GM12878 (cell line): ENCODE data around the gene RIF1. TPM values are rescaled to one million over a fixed set of nuclear protein-coding genes. Genes with fewer than 3 reads are reported as not detected.

ENCODE experiments used
- ATAC-seq: fragments of 200-7000 bp; cut with Tn5 transposase; 3 replicates; pipeline ENCODE4 v1.9.1; 2020; ENCODE audit warnings: mild to moderate bottlenecking, moderate library complexity
- BruUV-seq: library from RNA; stranded (reverse); fragments of 400-500 nt; replicated peaks from 2 replicates; lab custom pipeline; 2021; lab: Mats Ljungman, UMichigan
- CTCF ChIA-PET: fragments of 300-600 bp; sonication (Branson Sonifier 250); formaldehyde crosslinking; extraction: SDS; loops from one replicate; lab custom pipeline; 2021; ENCODE audit warnings: inconsistent platforms; lab: Yijun Ruan, JAX
- POLR2A ChIA-PET: fragments of 350-600 bp; formaldehyde crosslinking; extraction: SDS; loops from one replicate; lab custom pipeline; 2021; ENCODE audit warnings: inconsistent platforms; lab: Charles Lee
- RAD21 ChIA-PET: fragments of 300-600 bp; sonication (Branson Sonifier 250); formaldehyde crosslinking; loops from one replicate; lab custom pipeline; 2023; ENCODE audit warnings: antibody characterized with exemption; ENCODE audit not compliant: unreplicated experiment; lab: Charles Lee
- SMC1A ChIA-PET: fragments of 300-600 bp; sonication (Branson Sonifier 250); formaldehyde crosslinking; loops from one replicate; lab custom pipeline; 2023; ENCODE audit not compliant: unreplicated experiment, uncharacterized antibody; lab: Charles Lee
- DNase-seq: peaks from one replicate; pipeline ENCODE4 v3.0.0-alpha.2; 2011; ENCODE audit warnings: low read depth, low spot score
- FAIRE-seq: peaks from 3 replicates; lab custom pipeline; 2011; peaks lifted over from hg19 to GRCh38; lab: Jason Lieb, UNC
- H2AFZ ChIP-seq: 2 replicates; pipeline ENCODE4 v1.6.0; 2011; ENCODE audit warnings: low read depth, low read length, control low read depth; ENCODE audit not compliant: control insufficient read depth
- H3K27ac ChIP-seq: 2 replicates; pipeline ENCODE4 v1.5.1; 2011; ENCODE audit warnings: control low read depth; ENCODE audit not compliant: control insufficient read depth, insufficient read depth
- H3K27me3 ChIP-seq, 2 experiments: replicated peaks in 1 of 2; 2 replicates each; pipeline versions ENCODE4 v1.6.0 to v1.6.1; 2011; ENCODE audit warnings: low read length in 1 of 2; ENCODE audit not compliant: control insufficient read depth in 2 of 2, insufficient read depth in 2 of 2
- H3K36me3 ChIP-seq, 2 experiments: 2 replicates each; pipeline ENCODE4 v1.5.1; 2011; ENCODE audit warnings: low read length in 1 of 2; ENCODE audit not compliant: control insufficient read depth in 2 of 2, insufficient read depth in 2 of 2
- H3K4me1 ChIP-seq: 2 replicates; pipeline ENCODE4 v1.6.1; 2011; ENCODE audit warnings: mild to moderate bottlenecking, low read length, moderate library complexity, mixed read lengths; ENCODE audit not compliant: control insufficient read depth, insufficient read depth
- H3K4me2 ChIP-seq: 2 replicates; pipeline ENCODE4 v1.6.0; 2011; ENCODE audit warnings: control low read depth; ENCODE audit not compliant: control insufficient read depth, insufficient read depth
- H3K4me3 ChIP-seq: fragments of 200-600 bp; sonication (generic); 2 replicates; pipeline ENCODE4 v1.5.1; 2016
- H3K79me2 ChIP-seq: 2 replicates; pipeline ENCODE4 v1.6.0; 2011; ENCODE audit warnings: low read length; ENCODE audit not compliant: control insufficient read depth, insufficient read depth
- H3K9ac ChIP-seq: 2 replicates; pipeline ENCODE4 v1.8.0; 2011; ENCODE audit warnings: low read length, control low read depth, mixed read lengths; ENCODE audit not compliant: control insufficient read depth, insufficient read depth
- H3K9me3 ChIP-seq: replicated peaks from 3 replicates; pipeline ENCODE4 v1.5.1; 2011; ENCODE audit warnings: mild to moderate bottlenecking, low read length; ENCODE audit not compliant: control insufficient read depth, insufficient read depth
- H4K20me1 ChIP-seq: 2 replicates; pipeline ENCODE4 v1.6.0; 2011; ENCODE audit not compliant: control insufficient read depth, insufficient read depth
- SMAD5 ChIP-seq: IDR thresholded peaks from 2 replicates; pipeline ENCODE4 v1.6.1; 2016; ENCODE audit warnings: antibody characterized with exemption, low read depth
- YY1 ChIP-seq: IDR thresholded peaks from 2 replicates; pipeline ENCODE4 v1.6.1; 2011; ENCODE audit warnings: low read depth, mild to moderate bottlenecking, low read length
- ZNF592 ChIP-seq: fragments of 450-650 bp; IDR thresholded peaks from 2 replicates; pipeline ENCODE4 v1.6.1; 2017; ENCODE audit warnings: mild to moderate bottlenecking, moderate library complexity
- ZNF687 ChIP-seq: fragments of 450-650 bp; IDR thresholded peaks from 2 replicates; pipeline ENCODE4 v1.6.1; 2017; ENCODE audit warnings: mild to moderate bottlenecking, moderate library complexity
- WGBS: methylation state at CpG from one replicate; pipeline ENCODE4 v1.1.6; 2016; ENCODE audit warnings: low lambda C conversion rate; ENCODE audit not compliant: insufficient replicate concordance, insufficient coverage; ENCODE audit errors: missing lambda C conversion rate; 5-methylcytosine and 5-hydroxymethylcytosine counted together
- in situ Hi-C: fragments of 300-500 bp; cut with MboI; formaldehyde crosslinking; loops from 9 replicates; pipeline ENCODE4 v1.14.3; 2018; ENCODE audit warnings: mixed read lengths
- intact Hi-C: fragments of 100-400 bp; cut with micrococcal nuclease; formaldehyde crosslinking; loops from one replicate; pipeline ENCODE4 v1.14.2; 2022; ENCODE audit not compliant: unreplicated experiment
- polyA plus RNA-seq, 11 experiments: library from polyadenylated mRNA; depleted of rRNA in 4 of 11; unstranded in 6 of 11; stranded (reverse) in 5 of 11; fragments of >200 nt; fragmentation: Nextera tagmentation in 4 of 11; fragmentation: Illumina TruSeq in 1 of 11; extraction: Ambion mirVana in 4 of 11; extraction: Trizol in 1 of 11; gene quantifications; 1 replicate in 1 of 11; 2 replicates in 10 of 11; pipeline versions ENCODE4 v1.2.1 to v1.2.3, GENCODE V29; 2011 to 2016; ENCODE audit warnings: inconsistent platforms in 2 of 11, missing spikeins in 2 of 11, low read depth in 1 of 11
- total RNA-seq, 4 experiments: library from RNA; depleted of rRNA in 3 of 4; stranded (reverse); fragments of >200 nt in 3 of 4; fragmentation: Illumina TruSeq in 1 of 4; extraction: Trizol in 1 of 4; gene quantifications; 2 replicates each; pipeline versions ENCODE4 v1.2.1 to v1.2.3, GENCODE V29; 2013 to 2021

RIF1 gene
- total and polyA plus RNA-seq, 10 of the 15 experiments (the other 5 are each of a cell fraction or from before 2014, with no cell fraction given) = 6.3 to 63.2 (median 34.4) TPM

GRCh38 chr2:151380580-151381235 is 29.0 kb upstream of the RIF1 start:
- no peak for ATAC-seq
- no peak for DNase-seq
- intact Hi-C loops = no loop called here
- no TSS peak for BruUV-seq
- Histone ChIP-seq H2AFZ (no peak overlapping the region; the same call in 1 of the 2 replicates), H3K36me3 (no peaks in the 10 kb centered on the region), H3K27ac (no peak overlapping the region), H3K4me3 (no peak overlapping the region), H3K4me2 (no peak overlapping the region), H4K20me1 (no peaks in the 10 kb centered on the region), H3K9me3 (no peaks in the 10 kb centered on the region), H3K9ac (no peak overlapping the region), H3K4me1 (no peaks in the 10 kb centered on the region), H3K79me2 (no peaks in the 10 kb centered on the region), H3K27me3 (no peaks in the 10 kb centered on the region)
- in situ Hi-C loops = no loop called here
- ChIA-PET RAD21 (interaction anchor here (0.6 kb wide), 1 partner anchor 100 kb away, joined by 3 read pairs; no protein-coding TSS in a partner anchor), POLR2A (interaction anchor here (0.5 kb wide), 1 partner anchor 56 kb away, joined by 3 read pairs; no protein-coding TSS in a partner anchor), CTCF (interaction anchor here (0.6 kb wide), 1 partner anchor 76 kb away, joined by 3 read pairs; no protein-coding TSS in a partner anchor), SMC1A (no interaction called here)
- TF ChIP-seq ZNF592 (peak; percentile 95), SMAD5 (no peak), YY1 (0 out of 2 replicates have a peak, but pooled peaks have one; percentile 10), ZNF687 (peak; percentile 88)
- no peak for FAIRE-seq
- 65% methylated on average over 6 of the region's 6 CpGs for WGBS
